NCI-H2227 (cell line): ENCODE results near the gene DCAF15.

Experiments
- DNase-seq: peaks from one replicate; lab custom pipeline; 2025; ENCODE audit not compliant: unreplicated experiment; lab: John Stamatoyannopoulos, UW

DCAF15 gene

DNA sequence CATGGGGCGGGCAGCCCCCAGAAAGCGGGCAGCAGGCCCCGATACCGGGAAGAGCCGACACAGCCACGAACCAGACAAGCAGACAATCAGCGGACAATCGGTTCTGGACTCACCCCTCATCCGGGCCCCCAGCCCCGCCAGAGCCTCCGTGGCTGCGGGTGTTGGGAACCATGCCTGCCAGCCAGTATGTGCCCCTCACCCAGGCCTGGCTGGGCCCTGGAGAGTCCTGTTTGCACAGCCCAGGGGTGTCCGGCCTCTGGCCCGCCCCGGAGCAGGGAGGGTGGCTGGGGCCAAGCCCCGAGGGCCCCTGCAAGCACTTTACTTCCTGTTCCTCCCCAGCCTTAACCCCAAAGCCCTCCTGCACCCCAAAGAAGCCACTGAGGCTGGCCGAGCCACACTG, 21.9 kb upstream of the DCAF15 start:
- DNase-seq = no peak

DNA sequence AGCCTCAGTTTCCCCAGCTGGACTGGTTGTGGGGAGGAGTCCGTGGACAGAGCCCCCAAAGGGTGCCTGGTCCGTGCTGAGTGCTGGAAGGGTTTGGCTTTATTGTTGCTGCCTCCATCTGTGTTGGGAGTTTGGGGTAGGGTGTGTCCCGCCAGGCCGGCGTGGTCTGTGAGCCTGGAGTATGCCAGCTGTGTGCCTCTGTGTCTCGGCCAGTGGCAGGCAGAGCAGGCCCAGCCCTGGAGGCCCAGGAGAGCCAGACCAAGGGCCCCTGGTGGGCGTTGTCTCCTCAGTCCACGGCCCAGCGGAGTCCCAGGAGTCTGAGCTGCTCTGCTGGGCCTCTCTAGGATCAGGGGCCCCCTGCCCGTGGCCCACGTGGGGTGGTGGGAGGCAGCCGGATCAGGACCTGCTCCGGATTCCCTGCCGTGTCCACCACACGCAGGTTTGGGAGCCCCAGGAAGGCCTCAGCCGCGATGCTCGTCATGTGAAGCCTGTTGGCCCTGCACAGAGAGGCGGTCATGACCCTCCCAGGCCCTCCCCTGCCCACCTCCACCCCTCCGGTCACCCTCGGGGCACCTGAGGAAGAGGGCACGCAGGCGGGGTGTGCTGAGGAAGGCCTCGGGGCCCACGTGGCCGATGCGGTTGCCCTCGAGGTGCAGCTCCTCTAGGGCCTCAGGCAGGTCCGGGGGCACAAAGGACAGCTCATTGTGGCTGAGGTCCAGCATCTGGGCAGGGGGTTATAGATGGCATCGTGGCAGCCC, 20.7 kb upstream of the DCAF15 start:
- DNase-seq = no peak

- DNase-seq = no peak
Observed at GRCh38 chr19:13932149-13932637, 20.1 kb upstream of the DCAF15 start.

DNA sequence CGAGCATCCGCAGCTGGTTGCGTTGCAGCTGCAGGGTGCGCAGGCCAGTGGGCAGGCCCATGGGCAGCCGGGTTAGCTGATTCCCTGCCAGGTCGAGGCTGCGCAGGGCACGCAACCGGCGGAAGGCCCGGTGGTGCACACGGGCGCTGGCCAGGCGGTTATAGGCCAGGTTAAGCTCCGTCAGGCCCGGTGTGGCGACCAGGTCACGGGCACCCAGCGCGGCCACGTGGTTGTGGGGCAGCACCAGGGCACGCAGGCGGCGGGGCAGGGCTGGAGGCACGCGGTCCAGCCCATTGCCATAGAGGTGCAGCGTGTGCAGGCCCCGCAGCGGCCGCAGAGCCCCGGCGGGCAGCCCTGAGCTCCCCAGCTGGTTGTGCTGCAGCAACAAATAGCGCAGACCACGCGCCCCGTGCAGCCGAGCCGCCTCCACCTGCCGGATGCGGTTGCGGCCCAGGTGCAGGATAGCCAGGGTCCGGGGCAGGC, 19.4 kb upstream of the DCAF15 start:
- DNase-seq = no peak

DNA sequence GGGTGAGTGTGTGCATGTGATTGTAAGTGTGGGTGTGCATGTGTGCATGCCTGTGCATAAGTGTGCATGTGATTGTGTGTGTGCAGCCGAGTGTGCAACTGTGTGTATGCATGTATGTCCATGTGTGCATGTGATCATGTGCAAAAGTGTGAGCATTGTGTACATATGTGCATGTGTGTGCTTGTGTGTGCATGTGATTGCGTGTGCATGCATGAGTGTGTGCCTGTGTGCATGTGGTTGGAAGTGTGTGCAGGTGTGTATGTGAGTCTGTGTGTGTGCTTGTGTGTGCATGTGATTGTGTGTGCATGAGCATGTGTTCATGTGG, 17.6 kb upstream of the DCAF15 start:
- no peak for DNase-seq

- DNase-seq = no peak
Observed at GRCh38 chr19:13935765-13936510, 16.4 kb upstream of the DCAF15 start.

DNA sequence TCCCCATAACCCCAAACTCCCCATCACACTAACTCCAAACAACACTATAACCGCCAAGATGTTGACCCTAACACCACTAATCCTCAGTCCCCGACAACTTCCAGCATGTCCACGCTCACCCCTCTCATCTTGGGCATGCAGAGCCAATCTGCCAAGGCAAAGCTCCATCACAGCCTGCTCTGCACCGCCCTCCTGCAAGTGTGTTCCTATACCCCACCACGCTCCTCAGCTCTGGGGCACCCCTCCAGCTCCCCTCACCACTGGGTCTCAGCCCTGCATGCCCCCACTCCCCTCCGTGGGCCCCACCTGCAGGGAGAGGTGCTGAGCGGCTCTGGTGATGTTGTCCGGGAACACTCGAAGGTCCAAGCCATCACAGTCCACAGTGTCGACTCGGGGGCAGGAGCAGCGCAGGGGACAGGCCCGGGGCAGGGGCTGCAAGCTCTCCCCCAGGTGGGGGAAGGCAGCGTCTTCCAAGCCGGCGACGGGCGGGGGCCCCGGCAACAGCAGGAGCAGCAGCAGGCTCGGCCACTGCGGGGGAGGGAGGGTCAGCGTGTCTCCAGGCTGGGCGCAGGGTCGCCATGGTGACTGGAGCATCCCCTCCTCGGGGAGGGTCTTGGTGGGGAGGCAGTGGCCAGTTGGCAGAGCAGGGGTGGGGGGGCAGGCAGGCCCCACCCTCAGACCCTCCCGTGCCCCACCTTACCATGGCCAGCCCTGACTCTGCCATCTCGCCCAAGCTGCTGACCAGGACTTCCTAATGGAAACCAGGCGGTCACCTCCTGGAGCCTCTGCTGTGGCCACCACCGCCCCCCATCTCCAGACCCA, 14.6 kb upstream of the DCAF15 start:
- peak; percentile 13 for DNase-seq

GRCh38 chr19:13938301-13939064, 13.8 kb upstream of the DCAF15 start, which contains the start of gene PODNL1:
TSS of gene PODNL1 (minus strand) at chr19:13938417. CDS start at chr19:13938181, 236 bp downstream.
- no peak for DNase-seq

GRCh38 chr19:13942023-13942684, 10.2 kb upstream of the DCAF15 start:
- DNase-seq = no peak

DNA sequence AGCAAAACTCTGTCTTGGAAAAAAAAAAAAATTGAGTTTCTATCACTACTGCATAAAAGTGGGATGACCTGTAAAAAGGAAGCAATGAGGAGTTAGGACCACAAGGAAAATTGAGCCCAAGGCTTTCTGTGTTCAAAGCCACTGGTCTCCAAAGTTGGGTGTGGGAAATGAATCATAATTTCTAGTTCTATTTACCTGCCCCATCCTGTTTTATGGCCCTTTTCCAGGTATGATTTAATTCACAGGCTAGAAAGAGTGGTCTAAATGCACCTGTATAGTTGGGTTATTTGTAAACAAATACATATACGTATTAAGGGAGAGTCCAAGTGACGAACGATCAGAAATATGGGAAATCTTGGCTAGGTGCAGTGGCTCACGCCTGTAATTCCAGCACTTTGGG, 5.9 kb upstream of the DCAF15 start:
- DNase-seq = no peak

GRCh38 chr19:13951043-13951442, 1.3 kb upstream of the DCAF15 start:
- DNase-seq = no peak

DNA sequence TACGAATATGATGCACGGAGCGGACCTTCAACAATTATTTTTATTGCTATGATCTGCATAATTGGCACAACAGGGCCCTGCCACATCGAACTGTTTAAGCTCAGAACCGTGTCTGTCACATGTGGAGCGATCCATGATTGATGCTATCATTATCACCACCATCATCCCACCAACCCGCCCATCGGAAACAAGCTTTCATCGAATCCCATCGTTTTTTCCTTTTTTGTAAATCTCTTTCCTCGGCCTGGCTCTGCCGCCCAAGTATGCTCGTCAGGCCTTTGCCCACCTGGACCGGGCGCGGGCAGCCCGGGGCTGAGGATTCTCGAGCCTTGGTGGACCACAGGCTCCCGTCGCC, 533 bp upstream of the DCAF15 start:
- DNase-seq = no peak

DNA sequence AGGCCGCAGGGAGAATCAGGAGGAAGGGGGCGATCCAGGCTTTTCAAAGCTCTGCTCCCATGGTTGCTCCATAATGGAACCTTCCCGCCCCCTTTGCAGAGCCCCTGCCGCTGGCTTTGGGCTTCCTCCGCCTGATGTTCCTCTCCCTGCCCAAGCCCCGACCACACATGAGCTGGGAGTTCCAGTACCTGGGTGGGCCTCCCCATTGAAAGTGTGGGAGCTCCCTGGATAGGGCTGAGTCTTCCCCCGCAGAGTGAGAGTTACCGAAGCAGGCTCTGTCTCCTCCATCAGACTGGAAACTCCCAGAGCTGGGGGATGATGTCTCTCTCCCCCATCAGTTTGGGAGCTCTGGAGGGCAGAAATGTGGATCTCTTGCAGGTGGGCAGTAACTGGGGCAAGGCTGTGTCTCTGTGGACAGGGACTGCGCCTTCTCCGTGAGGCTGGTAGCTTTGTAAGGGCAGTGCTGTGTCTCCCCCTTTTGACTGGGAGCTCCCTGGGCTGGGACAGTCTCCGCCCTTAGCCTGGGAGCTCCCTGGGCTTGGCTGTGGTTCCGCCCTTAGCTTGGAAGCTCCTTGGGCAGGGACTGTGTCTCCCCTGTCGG, 722 bp downstream of the DCAF15 start:
- peak; percentile 42 for DNase-seq

- DNase-seq = no peak
Observed at GRCh38 chr19:13954185-13954584, 1.9 kb downstream of the DCAF15 start.

- DNase-seq = no peak
Observed at GRCh38 chr19:13955662-13956364, 3.5 kb downstream of the DCAF15 start.

- no peak for DNase-seq
Observed at GRCh38 chr19:13956365-13956744, 4.0 kb downstream of the DCAF15 start.

DNA sequence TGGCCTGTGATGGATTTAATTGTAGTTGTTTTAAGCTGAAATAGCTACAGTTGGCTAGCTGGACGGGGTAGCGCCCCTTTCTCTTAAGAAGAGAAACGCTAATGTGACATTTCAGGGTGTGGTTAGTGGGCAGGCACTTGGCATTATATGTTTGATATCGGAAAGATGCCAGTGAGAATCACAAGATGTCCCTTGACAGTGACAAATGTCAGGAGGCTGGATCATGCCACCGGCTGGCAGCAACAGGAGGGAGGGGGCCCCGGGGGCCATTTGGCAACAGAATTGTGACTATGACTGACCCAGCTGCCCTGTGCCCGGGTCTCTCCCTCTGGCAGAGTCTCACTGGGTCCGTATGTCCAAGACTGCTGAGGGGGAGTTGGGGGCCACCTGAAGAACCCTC, 4.7 kb downstream of the DCAF15 start:
- DNase-seq = no peak

DNA sequence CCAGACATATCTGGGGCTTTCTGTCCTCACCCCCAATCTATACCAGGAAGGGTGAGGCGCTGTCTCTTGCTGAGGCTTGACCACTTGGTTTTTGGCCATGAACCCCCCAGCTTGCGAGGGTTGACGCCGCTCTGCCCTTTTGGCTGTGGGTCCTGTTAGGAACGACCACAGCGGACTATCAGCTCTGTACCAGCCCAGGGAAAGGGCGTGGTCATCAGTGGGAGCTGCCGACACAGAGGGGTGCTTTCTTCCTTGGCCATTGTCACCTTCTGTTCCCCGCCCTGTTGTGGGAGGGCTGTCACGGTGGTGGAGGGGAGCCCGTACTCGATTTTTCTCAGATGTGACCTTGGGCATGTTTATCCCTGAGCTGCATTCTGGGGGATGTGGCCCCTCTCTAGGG, 5.7 kb downstream of the DCAF15 start:
- DNase-seq = no peak
